ACC112 (cell line): ENCODE data around the gene GRM4.
A peak's percentile ranks its signal among the peaks of the same experiment; 100 is the strongest.

Experiments
- H2AFZ ChIP-seq: fragments of 200-600 bp; sonication (generic); one replicate; pipeline ENCODE4 v1.6.0; 2017; ENCODE audit warnings: antibody characterized with exemption, low read length; ENCODE audit not compliant: unreplicated experiment
- H3K27ac ChIP-seq: fragments of 200-600 bp; sonication (generic); 2 replicates; pipeline ENCODE4 v1.5.1; 2014; ENCODE audit warnings: low read depth, mild to moderate bottlenecking, antibody characterized with exemption, low read length, moderate library complexity
- H3K27me3 ChIP-seq: fragments of 200-600 bp; sonication (generic); 2 replicates; pipeline ENCODE4 v1.6.1; 2014; ENCODE audit warnings: mild to moderate bottlenecking, antibody characterized with exemption, low read length, moderate library complexity, mixed read lengths; ENCODE audit not compliant: insufficient read depth
- H3K36me3 ChIP-seq: fragments of 200-600 bp; sonication (generic); 2 replicates; pipeline ENCODE4 v1.6.1; 2016; ENCODE audit warnings: mild to moderate bottlenecking, antibody characterized with exemption, low read length, moderate library complexity, mixed read lengths; ENCODE audit not compliant: insufficient read depth
- H3K4me1 ChIP-seq: fragments of 200-600 bp; sonication (generic); one replicate; pipeline ENCODE4 v1.6.1; 2016; ENCODE audit warnings: low read length, mixed read lengths; ENCODE audit not compliant: insufficient read depth, unreplicated experiment, control insufficient read depth
- H3K4me3 ChIP-seq: fragments of 200-600 bp; sonication (generic); 2 replicates; pipeline ENCODE4 v1.5.1; 2014; ENCODE audit warnings: mild to moderate bottlenecking, low read depth, low read length
- H3K79me2 ChIP-seq: fragments of 200-600 bp; sonication (generic); one replicate; pipeline ENCODE4 v1.6.0; 2016; ENCODE audit warnings: low read length; ENCODE audit not compliant: control insufficient read depth, unreplicated experiment, insufficient read depth

GRM4 gene

DNA sequence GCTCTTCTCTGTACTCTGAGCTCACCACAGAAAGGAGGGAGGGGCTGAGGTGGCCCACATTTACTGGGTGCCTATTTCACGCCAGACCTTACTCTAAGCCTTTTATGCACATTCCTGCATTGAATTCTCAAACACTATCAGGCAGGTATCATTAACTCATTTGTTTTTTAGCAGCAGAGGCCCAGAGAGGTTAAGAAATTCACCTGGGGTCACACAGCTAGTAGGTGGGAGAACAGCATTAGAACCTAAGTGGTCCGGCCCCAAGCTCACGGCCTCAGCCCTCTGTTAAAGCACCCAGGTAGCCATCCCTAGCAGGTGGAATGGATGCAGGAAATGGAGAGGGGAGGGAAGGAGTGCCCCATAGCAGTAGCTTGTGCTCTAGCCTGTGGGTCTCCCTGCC is 84.5 kb downstream of the GRM4 start:
- H3K4me3 ChIP-seq: no peak overlapping the region
- H2AFZ ChIP-seq: no peak overlapping the region
- H3K27me3 ChIP-seq: peaks cover 26% of the 10 kb centered on the region
- H3K36me3 ChIP-seq: no peaks in the 10 kb centered on the region
- no peaks in the 10 kb centered on the region for H3K79me2 ChIP-seq
- H3K27ac ChIP-seq: no peak overlapping the region
- H3K4me1 ChIP-seq: peaks cover 33% of the 10 kb centered on the region

DNA sequence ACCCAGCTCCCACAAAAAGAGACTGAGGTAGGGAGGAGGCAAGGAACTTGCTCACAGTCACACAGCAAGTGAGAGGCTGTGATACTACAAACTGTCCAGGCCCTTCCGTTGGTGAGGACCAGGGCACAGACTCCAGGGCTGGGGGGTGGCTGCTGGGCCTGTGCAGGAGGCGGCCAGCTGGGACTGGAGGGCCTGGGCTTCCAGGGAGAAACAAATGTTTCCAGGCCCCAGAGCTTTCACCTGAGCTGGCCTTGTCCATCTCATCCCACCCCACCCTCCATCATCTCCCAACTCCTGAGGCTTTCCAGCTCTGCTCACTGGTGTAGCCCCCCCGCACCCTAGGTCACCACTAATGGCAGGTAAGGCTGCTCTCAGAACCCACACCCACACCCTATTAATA is 86.0 kb downstream of the GRM4 start:
- no peaks in the 10 kb centered on the region for H3K79me2 ChIP-seq
- H2AFZ ChIP-seq: no peak overlapping the region
- H3K27me3 ChIP-seq: peaks cover 23% of the 10 kb centered on the region
- no peak overlapping the region for H3K4me3 ChIP-seq
- H3K4me1 ChIP-seq: peaks cover 36% of the 10 kb centered on the region
- H3K36me3 ChIP-seq: no peaks in the 10 kb centered on the region
- no peak overlapping the region for H3K27ac ChIP-seq

DNA sequence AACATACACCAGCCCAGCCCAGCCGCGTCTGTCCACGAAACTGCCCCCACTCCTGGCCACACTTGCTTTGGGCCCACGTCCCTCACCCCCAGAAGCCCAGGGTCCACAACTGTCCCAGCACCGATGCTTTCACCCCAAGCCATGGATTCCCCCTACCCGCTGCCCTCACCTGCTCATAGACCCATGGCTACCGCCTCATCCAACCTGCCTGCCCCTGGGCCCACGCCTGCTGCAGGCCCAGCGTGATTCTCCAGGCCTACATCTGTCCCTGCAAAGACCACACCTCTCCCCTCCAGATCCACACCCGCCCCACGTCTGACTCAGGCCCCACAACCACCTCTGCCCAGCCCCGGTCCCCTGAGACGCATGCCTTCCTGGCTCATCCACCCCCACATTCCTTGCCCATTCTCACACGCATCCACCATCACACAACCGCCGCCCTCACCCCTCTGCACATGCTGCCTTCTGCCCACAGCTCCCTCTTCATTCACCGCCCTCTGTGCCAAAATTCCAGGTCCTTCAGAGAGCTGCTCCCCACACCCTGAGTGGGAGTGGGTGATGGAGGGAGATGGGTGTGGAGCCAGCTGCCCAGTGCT is 86.7 kb downstream of the GRM4 start:
- Histone ChIP-seq H3K4me3 (no peak overlapping the region; the same call in 1 of the 2 replicates), H3K36me3 (no peaks in the 10 kb centered on the region), H3K4me1 (peaks cover 36% of the 10 kb centered on the region), H3K27ac (no peak overlapping the region), H3K27me3 (peaks cover 16% of the 10 kb centered on the region), H3K79me2 (no peaks in the 10 kb centered on the region), H2AFZ (no peak overlapping the region)

DNA sequence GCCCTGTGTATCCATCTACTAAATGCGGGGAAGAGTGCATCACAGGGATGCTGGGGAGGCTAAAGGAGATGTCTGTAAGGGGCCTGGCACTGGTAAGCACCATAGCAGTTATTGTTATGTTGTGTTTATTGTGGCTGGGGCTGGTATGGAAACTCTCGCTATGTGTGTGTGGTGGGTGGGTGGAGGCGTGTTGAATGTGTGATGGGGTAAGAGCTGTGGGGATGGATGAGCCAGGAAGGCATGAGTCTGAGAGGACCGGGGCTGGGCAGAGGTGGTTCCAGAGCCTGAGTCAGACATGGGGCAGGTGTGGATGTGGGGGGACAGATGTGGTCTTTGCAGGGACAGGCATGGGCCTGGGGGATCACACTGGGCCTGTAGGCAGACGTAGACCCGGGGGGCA is 88.1 kb downstream of the GRM4 start:
- 0 out of 2 replicates have a peak, but pooled peaks cover 2% of the 10 kb centered on the region for H3K27me3 ChIP-seq
- H3K4me1 ChIP-seq: peaks cover 36% of the 10 kb centered on the region
- H3K36me3 ChIP-seq: no peaks in the 10 kb centered on the region
- H3K27ac ChIP-seq: no peak overlapping the region
- H2AFZ ChIP-seq: no peak overlapping the region
- 0 out of 2 replicates have a peak overlapping the region, but pooled peaks have one; percentile 13 for H3K4me3 ChIP-seq
- H3K79me2 ChIP-seq: no peaks in the 10 kb centered on the region

DNA sequence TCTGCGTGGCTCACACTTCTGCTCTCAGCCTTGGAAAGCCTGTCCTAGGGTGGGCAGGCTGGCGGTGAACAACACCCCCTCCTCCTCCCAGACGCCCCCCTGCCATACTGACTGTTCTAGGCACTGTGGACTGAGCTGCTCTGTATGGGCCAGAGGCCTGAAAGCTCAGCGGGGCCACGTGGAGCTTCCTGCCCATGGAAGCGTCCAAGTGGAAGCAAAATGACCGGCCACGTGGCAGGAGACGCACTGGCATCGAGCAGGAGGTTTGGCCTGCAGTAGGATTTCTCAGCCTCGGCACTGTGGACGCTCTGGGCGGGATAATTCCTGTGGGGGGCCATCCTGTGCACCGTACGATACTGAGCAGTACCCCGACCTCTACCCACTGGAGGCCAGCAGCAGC is 88.7 kb downstream of the GRM4 start:
- Histone ChIP-seq H3K79me2 (no peaks in the 10 kb centered on the region), H3K4me1 (peaks cover 36% of the 10 kb centered on the region), H2AFZ (peak overlapping the region; percentile 11), H3K27ac (peak overlapping the region; percentile 19; the same call in 1 of the 2 replicates), H3K27me3 (no peaks in the 10 kb centered on the region), H3K4me3 (peak overlapping the region; percentile 60), H3K36me3 (no peaks in the 10 kb centered on the region)

DNA sequence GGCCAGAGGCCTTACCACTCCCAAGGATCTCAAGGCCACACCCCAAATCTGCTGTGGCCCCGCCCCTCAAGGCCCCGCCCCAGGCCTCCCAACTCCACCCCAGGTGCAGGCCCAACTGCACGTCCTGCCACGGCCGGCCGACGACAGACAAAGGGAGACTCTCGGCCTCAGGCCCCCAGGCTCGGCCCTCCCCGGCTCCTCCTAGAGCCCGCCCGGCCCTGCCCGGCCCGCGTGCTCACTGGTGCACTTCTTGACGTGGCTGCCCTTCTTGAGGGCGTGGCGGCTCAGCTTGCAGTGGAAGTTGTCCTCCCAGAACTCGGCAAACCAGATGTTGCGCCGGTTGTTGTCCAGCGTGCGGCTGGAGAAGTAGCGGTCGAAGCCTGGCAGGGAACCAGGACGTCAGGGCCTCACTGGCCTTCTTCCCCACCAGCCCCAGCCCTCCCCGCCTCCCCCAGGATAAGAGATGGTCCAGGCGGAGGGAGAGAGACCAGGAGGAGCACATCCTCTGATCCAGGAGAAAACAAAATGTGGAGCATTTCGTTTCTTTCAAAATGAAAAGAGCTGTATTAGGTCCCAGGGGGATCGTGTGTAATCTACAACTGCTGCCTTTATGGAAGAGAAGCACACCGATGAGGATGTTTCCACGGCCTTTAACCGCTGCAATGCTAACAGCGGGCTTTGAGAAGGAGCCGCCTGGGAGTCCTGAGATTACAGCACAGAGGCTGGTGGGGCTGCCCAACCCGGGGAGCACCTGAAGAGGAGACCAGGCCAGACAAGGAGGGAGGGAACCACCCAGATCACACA is 89.4 kb downstream of the GRM4 start:
- H2AFZ ChIP-seq: peak overlapping the region; percentile 11
- no peaks in the 10 kb centered on the region for H3K27me3 ChIP-seq
- H3K4me3 ChIP-seq: peak overlapping the region; percentile 60
- H3K79me2 ChIP-seq: no peaks in the 10 kb centered on the region
- peaks cover 36% of the 10 kb centered on the region for H3K4me1 ChIP-seq
- peak overlapping the region; percentile 19 for H3K27ac ChIP-seq
- no peaks in the 10 kb centered on the region for H3K36me3 ChIP-seq

- Histone ChIP-seq H3K4me1 (peaks cover 36% of the 10 kb centered on the region), H2AFZ (no peak overlapping the region), H3K79me2 (no peaks in the 10 kb centered on the region), H3K27ac (no peak overlapping the region), H3K36me3 (no peaks in the 10 kb centered on the region), H3K27me3 (no peaks in the 10 kb centered on the region), H3K4me3 (no peak overlapping the region)
These were observed 90.5 kb downstream of the GRM4 start for GRCh38 chr6:34055223-34055933.

DNA sequence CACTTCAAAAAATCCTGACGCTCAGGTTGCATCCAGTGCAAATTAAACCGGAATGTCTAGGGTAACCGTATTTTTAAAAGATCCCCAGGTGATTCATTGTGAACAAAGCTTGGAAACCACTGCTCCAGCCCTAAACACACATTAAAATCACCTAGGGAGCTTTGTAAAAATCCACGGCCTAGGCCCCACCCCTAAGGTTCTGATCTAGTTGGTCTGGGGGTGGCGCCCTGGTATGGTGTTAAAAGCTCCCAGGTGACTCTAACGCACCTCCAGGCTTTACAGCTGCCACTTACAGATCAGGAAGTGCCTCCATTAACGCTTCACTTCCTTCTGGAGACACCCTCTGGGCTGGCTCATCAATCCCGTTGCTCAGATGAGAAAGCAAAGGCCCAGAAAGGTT is 92.2 kb downstream of the GRM4 start:
- Histone ChIP-seq H3K79me2 (no peaks in the 10 kb centered on the region), H3K4me1 (peaks cover 23% of the 10 kb centered on the region), H2AFZ (no peak overlapping the region), H3K27me3 (peaks cover 9% of the 10 kb centered on the region; the same call in 1 of the 2 replicates), H3K36me3 (no peaks in the 10 kb centered on the region), H3K27ac (no peak overlapping the region), H3K4me3 (no peak overlapping the region)

- no peak overlapping the region for H3K4me3 ChIP-seq
- H3K79me2 ChIP-seq: no peaks in the 10 kb centered on the region
- H3K27ac ChIP-seq: no peak overlapping the region
- no peak overlapping the region for H2AFZ ChIP-seq
- H3K36me3 ChIP-seq: no peaks in the 10 kb centered on the region
- H3K4me1 ChIP-seq: peaks cover 16% of the 10 kb centered on the region
- peaks cover 16% of the 10 kb centered on the region for H3K27me3 ChIP-seq
These were observed 92.8 kb downstream of the GRM4 start for GRCh38 chr6:34052918-34053608.

GRCh38 chr6:34052071-34052825 is 93.6 kb downstream of the GRM4 start:
- H3K27me3 ChIP-seq: peaks cover 24% of the 10 kb centered on the region
- H3K4me3 ChIP-seq: no peak overlapping the region
- no peaks in the 10 kb centered on the region for H3K79me2 ChIP-seq
- H3K27ac ChIP-seq: no peak overlapping the region
- H3K4me1 ChIP-seq: peaks cover 9% of the 10 kb centered on the region
- no peaks in the 10 kb centered on the region for H3K36me3 ChIP-seq
- H2AFZ ChIP-seq: no peak overlapping the region
